Muscle of leg (tissue), 11 donors: ENCODE measurements around the gene PCDH1. TPM values are rescaled to one million over a fixed set of nuclear protein-coding genes. Genes with fewer than 3 reads are reported as not detected.

Experiments used
- DNase-seq: peaks from one replicate; pipeline ENCODE4 v3.0.0; 2013
- H3K27ac ChIP-seq: one replicate; pipeline ENCODE4 v1.5.1; 2013; ENCODE audit warnings: mild to moderate bottlenecking, low read length, control low read depth
- H3K27me3 ChIP-seq: one replicate; pipeline ENCODE4 v1.6.1; 2013; ENCODE audit warnings: low read length; ENCODE audit not compliant: control insufficient read depth, insufficient read depth
- H3K36me3 ChIP-seq: one replicate; pipeline ENCODE4 v1.6.1; 2013; ENCODE audit warnings: low read length; ENCODE audit not compliant: control insufficient read depth, insufficient read depth
- H3K4me1 ChIP-seq: one replicate; pipeline ENCODE4 v1.6.1; 2013; ENCODE audit warnings: low read length; ENCODE audit not compliant: control insufficient read depth, insufficient read depth
- H3K4me3 ChIP-seq: one replicate; pipeline ENCODE4 v1.5.1; 2013; ENCODE audit warnings: low read length, control low read depth
- H3K9me3 ChIP-seq: replicated peaks from 2 replicates; pipeline ENCODE4 v1.6.1; 2013; ENCODE audit warnings: low read depth, low read length; ENCODE audit not compliant: control insufficient read depth
- WGBS: methylation state at CpG from one replicate; pipeline ENCODE4 v1.1.5; 2013; ENCODE audit warnings: missing lambda C conversion rate; ENCODE audit not compliant: insufficient coverage; 5-methylcytosine and 5-hydroxymethylcytosine counted together
- polyA plus RNA-seq, 8 donors: library from polyadenylated mRNA; unstranded; fragments of 120-200 nt; gene quantifications; one replicate each; pipeline versions ENCODE4 v1.2.1 to v1.2.3, GENCODE V29; 2013; ENCODE audit warnings: inconsistent platforms in 1 of 8, low replicate concordance in 1 of 8; ENCODE audit not compliant: insufficient read length in 8 of 8, insufficient read depth in 1 of 8
- total RNA-seq: library from RNA; stranded (reverse); fragments of 120-200 nt; gene quantifications from one replicate; pipeline ENCODE4 v1.2.4, GENCODE V29; 2013

PCDH1 gene
- total and polyA plus RNA-seq, 9 donors = 13.9 to 24.7 (median 18.1) TPM

DNA sequence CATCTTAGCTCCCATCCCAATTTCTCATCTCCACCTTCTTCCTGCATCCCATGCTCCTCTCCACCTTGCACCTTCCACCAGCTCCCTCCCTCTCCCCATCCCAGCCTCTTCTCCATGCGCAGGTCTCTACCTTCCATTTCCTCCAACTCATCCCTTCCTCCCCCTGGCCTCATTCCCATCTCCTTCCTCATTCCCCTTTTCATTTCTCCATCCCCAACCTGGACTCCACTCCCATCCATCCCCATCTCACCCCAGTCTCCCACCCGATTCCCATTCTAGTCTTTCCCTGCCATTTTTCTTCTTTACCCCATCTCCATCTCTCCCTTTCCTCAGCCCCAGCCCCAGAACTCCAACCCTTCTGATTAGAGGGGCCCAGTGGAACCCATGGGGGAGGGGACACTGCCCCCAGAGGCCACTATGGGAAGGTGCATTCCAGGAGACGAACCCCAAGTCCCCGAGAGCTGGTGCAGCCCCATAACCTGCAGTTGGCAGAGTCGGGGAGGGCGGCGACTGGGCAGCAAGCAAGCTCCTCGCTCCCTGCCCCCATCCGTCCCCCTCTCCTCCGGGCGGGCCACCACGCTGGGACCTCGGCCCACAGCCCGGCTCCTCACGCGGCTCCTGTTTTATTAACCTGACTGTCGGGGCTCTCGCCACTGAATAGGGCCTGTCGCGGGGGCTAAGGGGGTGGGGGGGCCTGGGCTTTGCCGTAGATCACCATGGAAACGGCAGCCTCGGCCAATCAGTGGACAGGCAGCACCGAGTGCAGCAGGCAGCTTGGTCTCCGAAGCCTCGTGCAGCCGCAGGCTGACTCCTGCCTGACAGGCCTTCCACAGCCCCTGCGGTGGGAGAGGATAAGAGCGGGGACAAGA is 66.7 kb downstream of the PCDH1 start:
- H3K4me3 ChIP-seq = no peak overlapping the region
- WGBS = 3% methylated on average over 19 of the region's 29 CpGs
- H3K27ac ChIP-seq = no peak overlapping the region
- no peak for DNase-seq
- H3K4me1 ChIP-seq = peaks cover 23% of the 10 kb centered on the region
- peaks cover 41% of the 10 kb centered on the region for H3K27me3 ChIP-seq
- H3K9me3 ChIP-seq = no peaks in the 10 kb centered on the region
- no peaks in the 10 kb centered on the region for H3K36me3 ChIP-seq

DNA sequence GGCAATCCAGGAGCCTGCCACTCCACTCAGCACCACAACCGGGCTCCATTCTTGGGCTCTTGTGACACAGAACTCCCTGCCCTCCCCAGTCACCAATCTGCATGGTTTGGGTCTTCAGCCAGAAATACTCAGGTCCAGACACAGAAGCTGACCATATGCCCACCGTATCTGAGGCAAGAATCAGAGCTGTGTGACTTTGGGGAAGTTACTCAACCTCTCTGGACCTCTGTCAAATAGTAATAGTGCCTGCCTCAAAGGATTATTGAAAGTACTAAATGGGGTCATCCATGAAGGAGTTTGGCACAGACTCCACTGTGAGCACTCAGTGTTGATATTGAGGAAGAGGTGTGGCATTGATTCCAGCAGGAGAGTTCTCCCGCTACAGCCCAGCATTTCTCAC is 67.5 kb downstream of the PCDH1 start:
- peaks cover 27% of the 10 kb centered on the region for H3K4me1 ChIP-seq
- H3K27me3 ChIP-seq = peaks cover 47% of the 10 kb centered on the region
- H3K36me3 ChIP-seq = no peaks in the 10 kb centered on the region
- no peaks in the 10 kb centered on the region for H3K9me3 ChIP-seq
- 92% methylated on average over 2 of the region's 3 CpGs for WGBS
- no peak overlapping the region for H3K27ac ChIP-seq
- no peak overlapping the region for H3K4me3 ChIP-seq
- DNase-seq = no peak

DNA sequence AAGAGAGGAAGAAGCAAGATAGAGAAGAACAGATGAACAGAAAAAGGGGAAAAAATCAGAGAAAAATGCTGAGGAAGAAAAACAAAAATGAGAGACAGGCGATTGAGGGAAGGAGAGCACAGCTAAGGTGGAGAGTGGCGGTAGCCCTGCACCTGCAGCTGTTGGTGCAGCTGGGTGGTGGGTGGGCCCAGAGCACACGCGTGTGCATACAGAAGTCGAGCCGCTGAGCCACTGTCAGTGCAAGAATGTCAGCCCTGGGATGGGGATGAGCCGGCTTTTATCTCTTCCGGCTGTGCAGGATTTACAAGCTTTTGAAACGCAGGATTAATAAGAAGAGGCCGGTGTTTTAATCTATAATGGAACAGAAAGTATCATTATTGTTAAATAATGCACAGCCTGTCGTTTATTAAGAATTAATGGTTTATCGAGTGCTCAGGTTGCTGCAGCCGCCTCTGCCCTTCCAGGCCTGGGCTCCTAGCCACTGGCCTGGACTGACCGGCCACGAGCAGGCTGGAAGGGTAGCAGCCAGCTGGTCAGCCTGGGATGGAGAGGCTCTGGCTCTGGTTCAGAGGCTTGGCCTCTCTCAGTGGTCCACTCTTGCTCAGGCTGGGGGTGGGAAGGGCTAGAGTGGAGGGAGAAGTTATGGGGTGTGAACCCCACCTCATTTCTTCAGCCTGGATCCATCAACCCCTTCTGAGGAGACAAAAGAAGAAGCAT is 68.7 kb downstream of the PCDH1 start:
- H3K27me3 ChIP-seq = peaks cover 55% of the 10 kb centered on the region
- peaks cover 35% of the 10 kb centered on the region for H3K4me1 ChIP-seq
- H3K36me3 ChIP-seq = no peaks in the 10 kb centered on the region
- no peak overlapping the region for H3K4me3 ChIP-seq
- no peak for DNase-seq
- WGBS = 46% methylated on average over 11 of the region's 15 CpGs
- no peaks in the 10 kb centered on the region for H3K9me3 ChIP-seq
- no peak overlapping the region for H3K27ac ChIP-seq

DNA sequence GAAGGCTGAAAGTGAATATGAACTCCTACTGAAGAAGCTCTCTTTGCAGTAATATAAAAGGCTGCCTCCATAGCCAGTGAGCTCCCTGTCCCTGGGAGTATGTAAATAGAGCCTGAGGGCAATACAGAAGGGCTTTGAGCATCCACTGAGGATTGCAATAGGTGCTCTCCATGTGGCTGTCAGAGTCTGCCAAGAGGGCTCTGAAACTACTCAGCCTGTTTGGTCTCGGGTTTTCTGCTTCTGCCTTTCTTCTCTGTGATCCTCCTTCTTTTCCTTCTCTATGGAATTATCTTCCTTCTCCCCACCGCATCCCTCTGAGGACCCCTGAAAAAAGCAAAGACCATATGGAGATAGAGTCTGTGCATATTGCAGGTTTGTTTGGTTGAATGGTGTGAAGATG is 69.4 kb downstream of the PCDH1 start:
- no peaks in the 10 kb centered on the region for H3K9me3 ChIP-seq
- no peak for DNase-seq
- H3K4me3 ChIP-seq = no peak overlapping the region
- H3K4me1 ChIP-seq = peaks cover 36% of the 10 kb centered on the region
- H3K27ac ChIP-seq = no peak overlapping the region
- no peaks in the 10 kb centered on the region for H3K36me3 ChIP-seq
- H3K27me3 ChIP-seq = peaks cover 52% of the 10 kb centered on the region
- 33% methylated on average over 1 of the region's 2 CpGs for WGBS

DNA sequence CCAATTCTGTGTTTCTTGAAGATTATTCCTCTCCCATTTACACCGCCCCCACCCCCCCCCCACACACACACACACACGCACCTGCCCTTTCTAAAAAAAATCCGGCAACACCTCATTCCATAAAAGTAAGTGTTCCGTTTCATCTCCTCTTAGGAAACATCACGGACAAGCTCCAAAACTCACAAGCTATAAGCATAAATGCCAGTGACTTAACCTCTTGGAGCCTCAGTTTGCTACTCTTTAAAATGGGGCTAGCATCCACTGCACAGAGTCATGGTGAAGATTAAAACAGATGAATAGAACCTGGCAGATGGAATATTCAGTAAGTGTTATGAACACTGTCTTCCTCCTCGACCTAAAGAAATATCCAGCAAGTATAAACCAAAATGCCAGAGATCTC is 70.5 kb downstream of the PCDH1 start:
- Histone ChIP-seq H3K4me3 (no peak overlapping the region), H3K27me3 (peaks cover 57% of the 10 kb centered on the region), H3K4me1 (peaks cover 39% of the 10 kb centered on the region), H3K36me3 (no peaks in the 10 kb centered on the region), H3K27ac (no peak overlapping the region), H3K9me3 (no peaks in the 10 kb centered on the region)
- 47% methylated on average over 4 of the region's 6 CpGs for whole genome bisulfite sequencing
- DNase-seq = no peak

DNA sequence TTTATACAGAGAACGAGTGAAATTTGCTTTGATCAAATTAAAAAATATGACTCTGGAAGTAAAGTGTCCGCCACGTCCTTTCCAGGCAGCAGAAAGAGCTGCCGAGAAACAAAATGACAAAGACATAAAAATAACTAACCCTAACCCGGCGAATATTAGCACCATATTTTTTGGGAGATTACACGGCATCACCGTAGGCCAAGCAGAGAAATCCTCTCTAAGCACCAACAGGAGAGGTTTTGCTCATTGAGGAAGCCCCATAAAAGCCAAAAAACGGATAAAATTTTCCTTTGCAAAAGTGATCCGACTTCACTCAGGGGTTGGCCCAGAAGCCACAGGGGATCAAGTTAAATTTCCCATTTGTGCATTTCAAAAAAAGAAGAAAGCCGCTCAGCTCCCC is 70.9 kb downstream of the PCDH1 start:
- Histone ChIP-seq H3K9me3 (no peaks in the 10 kb centered on the region), H3K4me3 (no peak overlapping the region), H3K4me1 (peaks cover 39% of the 10 kb centered on the region), H3K27me3 (peaks cover 54% of the 10 kb centered on the region), H3K27ac (peak overlapping the region; percentile 38), H3K36me3 (no peaks in the 10 kb centered on the region)
- 29% methylated on average over 1 of the region's 11 CpGs for WGBS
- no peak for DNase-seq

DNA sequence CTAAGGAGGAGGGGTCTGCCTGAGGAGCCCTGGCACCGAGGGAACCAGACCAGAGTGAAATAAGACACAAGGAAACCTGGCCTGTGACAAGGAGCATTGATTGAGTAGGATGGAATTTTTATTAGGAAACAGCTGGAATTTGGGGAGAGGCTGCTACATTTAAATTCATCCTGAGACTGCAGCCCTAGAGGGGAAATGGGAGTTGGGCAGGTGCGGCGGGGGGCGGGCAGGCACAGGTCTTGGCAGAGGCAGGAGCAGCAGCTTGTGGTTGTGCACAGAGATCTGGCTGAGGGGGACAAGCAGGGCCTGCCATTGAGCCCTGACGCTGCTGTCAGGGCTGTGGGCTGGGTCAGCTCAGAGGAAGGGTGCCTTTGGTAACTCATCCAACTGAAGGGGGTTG is 71.6 kb downstream of the PCDH1 start:
- Histone ChIP-seq H3K36me3 (no peaks in the 10 kb centered on the region), H3K4me1 (peaks cover 32% of the 10 kb centered on the region), H3K9me3 (no peaks in the 10 kb centered on the region), H3K27ac (peak overlapping the region; percentile 85), H3K4me3 (no peak overlapping the region), H3K27me3 (peaks cover 53% of the 10 kb centered on the region)
- DNase-seq = no peak
- 41% methylated on average over 5 of the region's 5 CpGs for WGBS

DNA sequence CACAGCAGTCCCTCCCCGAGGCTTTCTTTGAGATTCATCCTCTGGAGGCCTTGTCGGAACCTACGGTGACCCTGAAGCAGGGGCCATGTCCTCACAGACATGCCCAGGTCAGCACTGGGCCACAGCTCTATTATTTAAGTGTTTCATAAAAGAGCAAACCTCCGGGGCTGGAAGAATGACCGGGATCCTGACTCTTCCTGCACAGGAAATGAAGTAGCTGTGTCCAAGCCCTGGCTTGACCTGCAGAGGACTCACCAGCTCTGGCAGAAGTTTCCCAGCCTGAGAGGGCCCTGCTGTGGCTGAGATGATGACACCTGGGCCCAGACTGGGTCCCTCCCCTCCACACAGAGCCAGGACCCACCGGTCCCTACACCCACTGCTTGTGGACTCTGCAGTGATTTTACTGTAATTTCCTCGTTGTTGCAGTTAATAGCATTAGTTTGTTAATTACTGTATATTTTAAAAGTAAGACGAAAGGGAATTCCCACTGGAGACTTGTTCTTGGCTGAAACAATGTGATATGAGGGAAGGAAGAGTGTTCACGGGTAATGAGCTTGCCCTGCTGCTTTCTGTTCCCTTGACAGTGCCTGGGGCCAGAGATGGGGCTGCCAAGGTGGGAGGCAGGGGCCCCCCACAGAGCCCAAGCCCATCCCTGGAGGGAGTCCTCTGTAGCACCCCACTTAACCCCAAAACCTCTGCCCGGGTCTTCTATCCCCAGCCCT is 72.2 kb downstream of the PCDH1 start:
- H3K36me3 ChIP-seq = no peaks in the 10 kb centered on the region
- H3K27me3 ChIP-seq = peaks cover 47% of the 10 kb centered on the region
- no peaks in the 10 kb centered on the region for H3K9me3 ChIP-seq
- H3K4me3 ChIP-seq = no peak overlapping the region
- WGBS = 23% methylated on average over 6 of the region's 10 CpGs
- peaks cover 33% of the 10 kb centered on the region for H3K4me1 ChIP-seq
- peak overlapping the region; percentile 85 for H3K27ac ChIP-seq
- DNase-seq = peak; percentile 75

DNA sequence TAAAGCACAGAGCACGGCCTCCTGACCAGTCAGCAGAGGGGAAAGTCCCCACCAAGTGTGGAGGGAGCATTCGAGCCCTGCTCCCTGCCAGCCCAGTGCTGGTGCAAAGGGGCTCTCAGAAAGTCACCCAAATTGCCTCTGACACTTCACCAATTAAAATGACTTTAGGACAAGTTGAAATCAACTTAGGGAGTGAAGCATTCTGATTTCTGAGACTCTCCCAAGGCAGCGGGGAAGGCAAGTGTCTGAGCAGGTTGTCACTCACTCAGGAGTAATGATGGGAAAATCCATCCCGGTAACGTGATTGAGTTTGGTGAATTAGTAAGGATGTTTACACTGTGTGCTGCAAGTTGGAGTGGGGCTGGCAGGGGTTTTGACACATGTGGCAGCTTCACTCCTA is 73.7 kb downstream of the PCDH1 start:
- no peak overlapping the region for H3K4me3 ChIP-seq
- H3K27ac ChIP-seq = peak overlapping the region; percentile 77
- no peak for DNase-seq
- WGBS = 39% methylated on average over 5 of the region's 5 CpGs
- H3K27me3 ChIP-seq = peaks cover 39% of the 10 kb centered on the region
- peaks cover 43% of the 10 kb centered on the region for H3K4me1 ChIP-seq
- no peaks in the 10 kb centered on the region for H3K9me3 ChIP-seq
- H3K36me3 ChIP-seq = no peaks in the 10 kb centered on the region
